OCI-LY7 (cell line): ENCODE results near the gene FDXR. TPM values are rescaled to one million over a fixed set of nuclear protein-coding genes. Genes with fewer than 3 reads are reported as not detected.

Experiments
- BruUV-seq: library from RNA; stranded (reverse); fragments of 400-500 nt; replicated peaks from 2 replicates; lab custom pipeline; 2021; lab: Mats Ljungman, UMichigan
- CTCF ChIA-PET: fragments of 300-600 bp; sonication (Branson Sonifier 250); formaldehyde crosslinking; loops from one replicate; lab custom pipeline; 2022; ENCODE audit warnings: antibody characterized with exemption; ENCODE audit not compliant: unreplicated experiment; lab: Charles Lee
- POLR2A ChIA-PET: fragments of 300-600 bp; sonication (Branson Sonifier 250); formaldehyde crosslinking; loops from one replicate; lab custom pipeline; 2022; ENCODE audit warnings: antibody characterized with exemption; lab: Charles Lee
- DNase-seq: peaks from one replicate; pipeline ENCODE4 v3.0.0-alpha.2; 2015; ENCODE audit warnings: low spot score
- H2AFZ ChIP-seq: fragments of 200-600 bp; sonication (generic), shearing (Covaris generic); 2 replicates; pipeline ENCODE4 v1.6.1; 2014; ENCODE audit warnings: mild to moderate bottlenecking, antibody characterized with exemption, low read length, moderate library complexity
- H3K27ac ChIP-seq: fragments of 200-600 bp; sonication (generic); 2 replicates; pipeline ENCODE4 v1.5.1; 2014; ENCODE audit warnings: mixed run types, low read depth, mild to moderate bottlenecking, moderate library complexity, low read length, inconsistent platforms; ENCODE audit not compliant: poor library complexity, severe bottlenecking
- H3K36me3 ChIP-seq: fragments of 200-600 bp; sonication (generic); 2 replicates; pipeline ENCODE4 v1.6.1; 2014; ENCODE audit warnings: mild to moderate bottlenecking, antibody characterized with exemption, low read length, moderate library complexity, mixed read lengths; ENCODE audit not compliant: insufficient read depth
- H3K4me1 ChIP-seq: fragments of 200-600 bp; sonication (generic); 2 replicates; pipeline ENCODE4 v1.5.1; 2014; ENCODE audit warnings: mild to moderate bottlenecking, low read length; ENCODE audit not compliant: insufficient read depth, poor library complexity, severe bottlenecking
- H3K4me2 ChIP-seq: fragments of 200-600 bp; sonication (generic); 2 replicates; pipeline ENCODE4 v1.6.1; 2014; ENCODE audit warnings: mild to moderate bottlenecking, low read length
- H3K4me3 ChIP-seq: fragments of 200-600 bp; sonication (generic); 2 replicates; pipeline ENCODE4 v1.5.1; 2014; ENCODE audit warnings: mild to moderate bottlenecking, low read depth, low read length; ENCODE audit not compliant: poor library complexity, severe bottlenecking
- H3K79me2 ChIP-seq: fragments of 200-600 bp; sonication (generic); 2 replicates; pipeline ENCODE4 v1.6.1; 2016; ENCODE audit warnings: low read depth, mild to moderate bottlenecking, low read length, moderate library complexity, mixed read lengths; ENCODE audit not compliant: insufficient read depth
- H3K9me2 ChIP-seq: fragments of 200-600 bp; sonication (generic); 2 replicates; pipeline ENCODE4 v1.6.1; 2016; ENCODE audit warnings: mild to moderate bottlenecking, low read length, mixed read lengths; ENCODE audit not compliant: insufficient read depth
- H3K9me3 ChIP-seq: fragments of 200-600 bp; sonication (generic); 2 replicates; pipeline ENCODE4 v1.6.1; 2014; ENCODE audit warnings: mild to moderate bottlenecking, mixed run types, low read length, mixed read lengths
- H4K20me1 ChIP-seq: fragments of 200-600 bp; sonication (generic); 2 replicates; pipeline ENCODE4 v1.6.1; 2014; ENCODE audit warnings: mild to moderate bottlenecking, antibody characterized with exemption, low read length, moderate library complexity, mixed read lengths; ENCODE audit not compliant: insufficient read depth
- CTCF ChIP-seq: fragments of 200-600 bp; sonication (generic); conservative IDR thresholded peaks from 2 replicates; pipeline ENCODE4 v1.5.1; 2014; ENCODE audit warnings: mild to moderate bottlenecking, antibody characterized with exemption, low read length, moderate library complexity, mixed read lengths
- EZH2phosphoT487 ChIP-seq: fragments of 200-600 bp; sonication (generic); IDR thresholded peaks from 2 replicates; pipeline ENCODE4 v1.6.1; 2018; ENCODE audit warnings: low read depth, borderline replicate concordance, mild to moderate bottlenecking, mixed run types, antibody characterized with exemption, low read length, moderate library complexity, mixed read lengths
- intact Hi-C: fragments of 100-400 bp; cut with micrococcal nuclease; formaldehyde crosslinking; loops from one replicate; pipeline ENCODE4 v1.10.0; 2022; ENCODE audit not compliant: unreplicated experiment
- total RNA-seq, 2 experiments: library from RNA; depleted of rRNA in 1 of 2; stranded (reverse); fragments of >200 nt in 1 of 2; shearing (Covaris generic) in 1 of 2; gene quantifications; 2 replicates each; pipeline ENCODE4 v1.2.3, GENCODE V29; 2014 to 2022

FDXR gene
- total RNA-seq, 2 experiments from 2014 or later, result 12.2 to 18.3 TPM

- no peaks in the 10 kb centered on the region for H4K20me1 ChIP-seq
- H3K79me2 ChIP-seq, result no peaks in the 10 kb centered on the region
- DNase-seq, result no peak
- no peak overlapping the region for H2AFZ ChIP-seq
- POLR2A ChIA-PET, result no interaction called here
- H3K4me3 ChIP-seq, result no peak overlapping the region
- no peaks in the 10 kb centered on the region for H3K36me3 ChIP-seq
- no peaks in the 10 kb centered on the region for H3K9me2 ChIP-seq
- H3K9me3 ChIP-seq, result no peaks in the 10 kb centered on the region
- H3K27ac ChIP-seq, result no peak overlapping the region
- intact Hi-C loops, result no loop called here
- no peak overlapping the region for H3K4me2 ChIP-seq
- no peaks in the 10 kb centered on the region for H3K4me1 ChIP-seq
- CTCF ChIA-PET, result interaction anchor here (0.5 kb wide), 1 partner anchor 1664 kb away, joined by 6 read pairs; no protein-coding TSS in a partner anchor
- BruUV-seq, result no TSS peak
- TF ChIP-seq CTCF, result peak; percentile 32; the same call in 1 of the 2 replicates
- TF ChIP-seq EZH2phosphoT487, result no peak
Observed at GRCh38 chr17:74919440-74920305, 46.9 kb upstream of the FDXR start.

- no TSS peak for BruUV-seq
Observed at GRCh38 chr17:74918906-74919305, 46.1 kb upstream of the FDXR start.

More at GRCh38 chr17:74918906-74919305, 46.1 kb upstream of the FDXR start:
- no peaks in the 10 kb centered on the region for H3K9me2 ChIP-seq
- no peaks in the 10 kb centered on the region for H3K36me3 ChIP-seq
- H3K4me3 ChIP-seq, result no peak overlapping the region
- H3K27ac ChIP-seq, result no peak overlapping the region
- TF ChIP-seq EZH2phosphoT487, result no peak
- TF ChIP-seq CTCF, result no peak
- H3K9me3 ChIP-seq, result no peaks in the 10 kb centered on the region
- no peaks in the 10 kb centered on the region for H3K79me2 ChIP-seq
- H3K4me2 ChIP-seq, result no peak overlapping the region
- no peak for DNase-seq
- no peaks in the 10 kb centered on the region for H3K4me1 ChIP-seq
- ChIA-PET POLR2A (no interaction called here), CTCF (interaction anchor here (0.5 kb wide), 1 partner anchor 1665 kb away, joined by 6 read pairs; no protein-coding TSS in a partner anchor)
- no peak overlapping the region for H2AFZ ChIP-seq
- intact Hi-C loops, result no loop called here
- no peaks in the 10 kb centered on the region for H4K20me1 ChIP-seq
